HG03108 (cell line): Measurements from ENCODE around the gene TCP11.

ENCODE experiments used
- ATAC-seq: cut with Tn5 transposase; IDR thresholded peaks from one replicate; pipeline ENCODE4 v1.9.1; 2021; ENCODE audit warnings: moderate library complexity; ENCODE audit not compliant: unreplicated experiment

TCP11 gene

DNA sequence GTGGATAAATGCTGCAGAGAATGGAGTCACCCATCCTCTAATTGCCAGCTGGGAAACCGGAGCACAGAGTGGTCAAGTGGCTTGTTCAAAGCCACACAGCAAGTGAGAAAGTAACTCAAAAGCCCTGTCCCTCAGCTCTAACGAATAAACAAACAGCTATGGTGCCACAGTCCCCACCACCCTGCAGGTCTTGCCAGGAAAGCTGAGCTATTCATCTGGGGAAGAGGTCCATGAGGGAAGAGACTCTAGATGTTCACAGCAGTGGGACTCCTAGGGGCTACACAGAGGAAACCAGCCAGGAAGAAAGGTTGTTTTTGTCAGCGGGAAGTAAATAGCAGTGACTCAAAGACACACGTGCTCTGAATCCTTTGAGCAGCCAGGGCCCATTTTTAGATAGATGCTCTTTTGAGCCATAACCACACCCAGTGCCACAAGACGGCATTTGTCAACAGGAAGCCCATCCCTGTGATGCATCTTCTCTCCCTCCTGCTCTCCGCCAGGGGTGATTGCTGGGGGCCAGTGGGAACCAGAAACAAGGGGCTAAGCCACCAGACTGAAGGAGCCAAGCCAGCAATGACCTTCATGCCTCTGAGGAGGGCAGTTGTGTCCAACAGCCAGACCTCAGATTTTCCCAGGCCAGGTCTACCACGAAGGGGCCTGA, 32.4 kb upstream of the TCP11 start:
- no peak for ATAC-seq

DNA sequence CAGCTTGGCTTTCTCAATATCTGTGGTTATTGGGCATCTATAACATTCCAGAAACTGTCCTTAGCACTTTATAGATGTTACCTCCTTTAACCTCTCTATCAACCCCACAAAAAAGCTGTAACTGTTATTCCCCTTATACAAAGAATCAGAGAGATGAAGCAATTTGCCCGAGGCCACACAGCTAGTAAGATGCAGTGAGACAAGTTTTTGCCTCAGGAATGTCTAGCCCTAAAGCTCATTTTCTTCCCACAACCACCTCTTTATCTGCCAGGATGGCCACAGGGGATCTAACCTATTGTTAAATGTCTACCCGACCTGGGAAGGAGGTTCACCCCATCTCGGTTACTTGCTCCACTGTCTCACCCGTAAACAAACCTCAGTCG, 31.9 kb upstream of the TCP11 start:
- no peak for ATAC-seq

GRCh38 chr6:35170891-35171290, 29.8 kb upstream of the TCP11 start:
- ATAC-seq = no peak

DNA sequence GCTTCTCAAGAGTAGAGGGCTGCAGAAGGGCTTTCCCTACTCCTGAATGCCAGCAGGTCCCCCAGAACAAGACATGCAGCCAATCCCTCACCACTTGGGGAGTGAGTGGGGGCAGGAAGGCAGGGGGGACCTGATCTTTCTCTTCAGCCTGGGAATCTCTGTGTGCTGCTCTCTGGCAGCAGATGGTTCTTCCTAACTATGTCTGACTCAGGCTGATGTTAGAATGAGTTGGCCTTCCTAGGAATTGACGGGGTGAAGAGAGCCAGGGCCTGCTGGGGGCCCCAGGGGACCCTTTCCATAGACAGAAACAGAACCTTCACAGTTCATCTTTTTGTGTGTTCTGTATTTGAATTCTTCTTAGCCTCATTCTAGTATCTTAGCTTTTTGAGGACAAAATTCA, 29.0 kb upstream of the TCP11 start:
- ATAC-seq = no peak

- no peak for ATAC-seq
Observed at GRCh38 chr6:35168461-35168861, 27.3 kb upstream of the TCP11 start.

GRCh38 chr6:35167505-35167904, 26.4 kb upstream of the TCP11 start:
- no peak for ATAC-seq

- no peak for ATAC-seq
Observed at GRCh38 chr6:35166520-35166919, 25.4 kb upstream of the TCP11 start.

DNA sequence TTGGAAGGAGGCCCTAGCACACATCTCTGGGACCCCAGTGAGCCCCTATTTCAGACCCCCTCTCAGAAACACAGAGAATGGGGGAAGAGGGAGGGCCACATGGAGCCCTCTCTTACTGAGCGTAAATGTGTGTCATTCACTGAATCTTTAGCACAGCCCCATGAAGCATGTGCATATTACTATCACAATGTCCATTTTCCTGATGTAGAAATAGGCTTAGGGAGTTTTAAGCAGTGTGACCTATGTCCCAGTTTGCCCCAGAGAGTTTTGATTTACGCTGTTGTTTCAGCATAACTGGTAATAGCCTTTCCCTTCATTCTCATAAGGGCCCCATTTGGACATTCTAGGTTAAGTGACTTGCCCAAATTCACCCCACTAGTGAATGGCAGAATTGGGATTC, 25.0 kb upstream of the TCP11 start:
- no peak for ATAC-seq

GRCh38 chr6:35165630-35166071, 24.5 kb upstream of the TCP11 start:
- ATAC-seq = no peak

DNA sequence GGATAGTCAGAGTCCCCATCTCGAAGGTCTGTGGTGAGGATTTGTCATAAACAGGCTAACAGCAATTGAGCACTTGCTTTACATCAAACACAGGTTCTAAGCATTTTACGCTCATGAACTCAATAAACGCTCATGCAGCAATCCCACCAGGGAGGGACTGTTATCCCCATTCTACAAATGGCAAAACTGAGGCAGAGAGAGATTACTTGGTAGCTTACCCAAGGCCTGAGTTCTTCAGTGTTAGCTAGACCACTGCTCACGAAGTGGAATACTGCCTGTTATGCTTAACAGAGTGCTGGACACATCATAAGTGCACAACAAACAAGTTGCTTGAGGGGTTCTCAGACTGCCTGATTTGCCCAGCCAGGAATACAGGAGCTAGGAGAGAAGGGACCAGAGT, 23.7 kb upstream of the TCP11 start:
- no peak for ATAC-seq

DNA sequence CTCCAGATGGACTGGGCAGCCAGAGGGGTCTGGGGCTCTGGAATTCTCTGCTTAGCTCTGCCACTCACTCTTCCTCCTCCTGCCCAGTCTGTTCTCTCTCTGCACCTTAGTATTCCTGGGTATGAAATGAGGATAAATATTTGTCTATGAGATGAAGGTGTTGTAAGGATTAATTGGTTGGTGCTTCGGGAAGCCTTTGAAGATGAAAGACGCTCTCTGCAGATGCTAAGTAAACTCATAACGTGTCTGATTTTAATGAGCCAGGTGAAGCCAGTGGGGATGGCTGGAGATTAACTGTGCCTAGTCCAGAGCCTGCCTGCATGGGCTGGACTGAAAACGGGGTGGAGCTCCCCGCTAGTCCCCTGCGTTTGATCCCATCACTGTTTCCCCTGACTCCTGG, 23.1 kb upstream of the TCP11 start:
- ATAC-seq = no peak

- no peak for ATAC-seq
Observed at GRCh38 chr6:35163836-35164235, 22.7 kb upstream of the TCP11 start.

DNA sequence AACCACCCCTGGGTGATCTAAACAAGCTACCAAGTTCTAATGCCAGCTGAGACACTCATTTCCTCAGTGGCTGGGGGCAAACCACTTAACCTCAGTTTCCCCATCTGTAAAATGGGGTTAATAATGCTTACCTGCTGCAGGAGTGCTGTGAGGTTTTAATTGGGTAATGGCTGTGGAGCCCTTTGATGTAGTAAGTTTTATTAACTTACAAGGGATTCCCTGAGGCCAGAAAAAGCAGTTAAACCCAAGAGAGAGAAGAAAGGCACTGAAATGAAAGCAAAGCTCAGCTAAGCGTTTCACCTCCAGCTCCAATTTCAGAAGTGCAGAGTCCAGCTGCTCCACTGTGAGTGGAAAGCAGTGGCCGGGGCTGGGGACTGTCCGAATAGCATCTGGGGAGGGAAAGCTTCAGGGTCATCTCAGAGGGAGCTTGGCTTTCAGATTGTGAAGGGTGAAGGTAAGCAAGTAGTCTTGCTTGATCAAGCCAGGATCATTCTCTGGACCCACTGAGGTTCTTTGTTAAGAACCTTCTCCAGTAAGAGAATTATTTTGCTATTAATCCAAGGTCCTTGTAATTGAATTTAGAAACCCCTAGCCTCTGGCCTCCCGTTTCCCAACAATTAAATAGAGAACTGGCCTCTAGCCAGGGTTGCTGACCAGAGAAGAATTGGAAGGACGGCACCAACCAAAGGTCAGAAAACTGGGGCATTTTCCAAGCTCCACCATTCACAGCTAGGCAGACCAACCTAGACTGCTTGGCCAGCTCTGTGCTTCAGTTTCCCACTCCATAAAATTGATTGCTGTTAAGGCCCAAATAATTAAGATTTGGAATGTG, 20.9 kb upstream of the TCP11 start:
- ATAC-seq = no peak

DNA sequence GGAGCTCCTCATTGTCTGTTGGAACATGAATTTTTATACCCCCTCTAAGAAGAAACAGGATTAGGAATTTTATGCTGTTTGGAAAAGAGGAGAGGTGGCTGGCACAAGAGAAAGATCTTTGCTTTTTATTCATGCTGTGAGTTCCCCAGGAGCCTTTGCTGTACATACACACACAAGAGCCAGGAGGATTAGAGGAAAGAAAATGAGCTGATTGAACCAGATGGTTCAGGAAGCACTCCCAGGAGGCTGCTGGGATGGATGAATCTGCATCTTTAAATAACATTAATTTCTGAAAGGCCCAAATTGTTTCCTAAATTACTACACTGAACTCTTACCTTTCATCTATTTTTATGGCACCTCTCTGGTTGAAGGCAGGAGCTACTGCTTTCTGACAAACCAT, 20.1 kb upstream of the TCP11 start:
- ATAC-seq = no peak

GRCh38 chr6:35160642-35161041, 19.5 kb upstream of the TCP11 start:
- no peak for ATAC-seq

DNA sequence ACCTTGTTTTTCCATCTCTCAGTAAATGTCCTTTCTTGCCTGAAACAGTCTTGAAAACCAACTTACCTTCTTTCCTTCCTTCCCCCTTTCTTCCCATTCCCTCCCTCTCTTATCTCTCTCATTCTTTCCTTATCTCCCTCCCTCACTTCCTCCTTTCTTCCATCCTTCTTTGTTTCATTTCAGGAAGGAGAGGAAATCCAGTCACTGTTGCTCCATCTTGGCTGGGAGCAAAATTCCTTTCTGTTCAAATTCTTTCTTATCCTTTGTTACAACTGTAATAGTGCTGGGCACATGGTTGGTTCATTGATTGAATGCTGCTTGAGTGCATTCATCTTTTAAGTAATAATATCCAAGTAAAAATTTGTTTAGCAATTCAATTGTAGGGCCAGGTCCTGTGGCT, 17.4 kb upstream of the TCP11 start:
- no peak for ATAC-seq

DNA sequence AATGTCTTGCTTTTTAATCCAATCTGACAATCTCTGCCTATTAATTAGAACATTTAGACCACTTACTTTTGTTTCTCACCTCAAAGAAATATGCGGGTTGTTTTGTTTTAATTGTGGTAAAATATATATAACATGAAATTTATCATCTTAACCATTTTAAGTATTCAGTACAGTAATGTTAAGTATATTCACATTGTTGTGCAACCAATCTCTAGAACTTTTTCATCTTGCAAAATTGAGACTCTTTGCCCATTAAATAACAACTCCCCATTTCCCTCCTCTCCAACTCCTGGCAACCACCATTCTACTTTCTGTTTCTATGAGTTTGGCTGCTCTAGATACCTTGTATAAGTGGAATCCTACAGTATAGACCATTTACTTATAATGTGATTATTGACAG, 13.8 kb upstream of the TCP11 start:
- no peak for ATAC-seq

- no peak for ATAC-seq
Observed at GRCh38 chr6:35154262-35154661, 13.1 kb upstream of the TCP11 start.

GRCh38 chr6:35152067-35152707, 11.0 kb upstream of the TCP11 start:
- ATAC-seq = no peak

DNA sequence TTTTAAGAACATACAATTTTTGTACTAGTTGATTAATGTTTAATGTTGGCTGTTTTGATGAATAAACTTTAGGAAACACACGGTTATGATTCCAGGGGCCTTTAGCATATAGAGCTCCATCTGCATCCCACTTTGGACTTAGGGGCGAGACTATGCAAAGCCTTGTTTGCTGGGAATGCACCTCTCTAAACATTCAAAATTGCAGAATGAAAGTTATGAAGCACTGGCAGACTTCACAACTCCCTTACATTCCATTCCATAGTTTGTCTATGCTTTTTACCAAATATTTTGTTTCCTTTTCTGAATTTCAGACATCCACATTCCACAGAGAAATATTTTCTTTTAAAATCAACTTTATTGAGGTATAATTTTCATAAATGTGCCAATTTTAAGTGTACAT, 10.3 kb upstream of the TCP11 start:
- no peak for ATAC-seq

DNA sequence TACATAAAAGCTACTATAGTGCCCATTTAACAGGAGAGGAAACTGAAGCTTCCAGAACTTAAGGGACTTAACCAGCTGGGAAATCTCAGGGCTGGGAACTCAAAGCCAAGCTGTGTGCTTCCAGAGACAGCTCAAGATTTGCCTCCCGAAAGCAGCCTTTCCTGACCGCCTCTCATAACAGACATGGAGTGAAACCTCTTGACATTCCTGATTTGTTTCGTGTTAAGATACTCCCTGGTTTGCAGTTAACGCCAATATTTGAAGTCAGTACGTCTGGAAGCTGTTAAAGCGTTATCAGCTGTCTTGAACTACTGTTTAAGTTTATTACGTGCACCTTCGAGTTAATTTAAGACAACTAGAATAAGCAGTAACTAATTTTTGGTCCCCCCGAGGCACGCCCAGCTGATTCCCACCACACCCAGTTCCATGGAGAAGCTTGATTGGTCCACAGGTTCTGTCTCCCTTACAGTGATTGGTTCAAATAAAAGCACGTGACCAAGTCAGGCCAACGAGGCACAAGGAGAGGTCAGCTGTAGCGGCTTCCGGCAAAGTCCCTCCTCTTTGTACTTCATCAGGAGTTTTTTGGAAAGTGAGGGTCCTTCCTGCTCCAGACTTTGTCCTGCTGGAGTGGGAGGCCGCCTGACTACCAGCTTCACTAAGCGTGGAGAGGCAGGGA, 8.9 kb upstream of the TCP11 start:
- no peak for ATAC-seq
